ENCODE measurements around the gene VAV2.
A peak's percentile ranks its signal among the peaks of the same experiment; 100 is the strongest.

VAV2 gene

DNA sequence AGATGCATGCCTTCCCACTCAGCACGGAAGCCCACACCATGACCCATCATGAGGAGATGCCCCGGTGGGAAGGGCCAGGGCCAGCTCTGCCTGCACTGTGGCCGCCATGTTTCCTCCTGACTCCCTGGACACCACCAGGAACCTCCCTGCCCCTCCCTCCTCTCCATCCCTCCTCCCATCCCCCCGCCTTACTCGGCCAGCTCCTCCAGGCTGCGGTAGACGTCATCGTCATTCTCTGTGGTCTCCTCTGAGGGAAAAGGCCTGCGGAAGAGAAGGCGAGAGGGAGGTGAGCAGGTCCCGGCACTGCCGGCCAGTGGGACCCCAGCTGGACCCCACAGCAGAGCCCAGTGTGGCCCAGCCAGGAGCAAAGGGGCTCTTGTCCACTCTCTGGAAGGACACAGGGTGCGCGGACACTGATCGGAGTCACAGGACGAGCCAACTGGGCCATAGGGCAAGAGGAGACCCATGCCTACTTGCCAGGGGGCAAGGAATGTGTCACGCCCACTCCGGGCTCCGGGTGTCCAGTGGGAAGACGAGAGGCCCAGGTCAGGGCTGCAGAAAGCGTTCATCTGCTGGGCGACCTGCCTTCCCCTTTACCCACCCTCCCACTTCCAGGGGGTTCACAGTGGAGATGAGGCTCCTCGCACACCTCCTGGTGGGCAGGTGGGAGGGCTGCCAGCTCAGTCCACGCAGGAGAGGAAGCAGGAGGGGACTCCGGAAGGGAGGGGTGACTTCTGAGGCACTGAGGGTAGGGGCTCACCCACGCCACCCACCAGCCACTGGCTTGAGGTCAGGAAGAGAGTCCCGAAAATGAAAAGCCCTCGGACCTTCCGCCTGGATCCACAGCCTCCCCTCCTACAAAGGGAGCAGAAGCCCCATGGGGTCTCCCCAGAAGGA lies 157.8 kb downstream of the VAV2 start:
- no peak for DNase-seq (ENCODE audit: low read depth)

DNA sequence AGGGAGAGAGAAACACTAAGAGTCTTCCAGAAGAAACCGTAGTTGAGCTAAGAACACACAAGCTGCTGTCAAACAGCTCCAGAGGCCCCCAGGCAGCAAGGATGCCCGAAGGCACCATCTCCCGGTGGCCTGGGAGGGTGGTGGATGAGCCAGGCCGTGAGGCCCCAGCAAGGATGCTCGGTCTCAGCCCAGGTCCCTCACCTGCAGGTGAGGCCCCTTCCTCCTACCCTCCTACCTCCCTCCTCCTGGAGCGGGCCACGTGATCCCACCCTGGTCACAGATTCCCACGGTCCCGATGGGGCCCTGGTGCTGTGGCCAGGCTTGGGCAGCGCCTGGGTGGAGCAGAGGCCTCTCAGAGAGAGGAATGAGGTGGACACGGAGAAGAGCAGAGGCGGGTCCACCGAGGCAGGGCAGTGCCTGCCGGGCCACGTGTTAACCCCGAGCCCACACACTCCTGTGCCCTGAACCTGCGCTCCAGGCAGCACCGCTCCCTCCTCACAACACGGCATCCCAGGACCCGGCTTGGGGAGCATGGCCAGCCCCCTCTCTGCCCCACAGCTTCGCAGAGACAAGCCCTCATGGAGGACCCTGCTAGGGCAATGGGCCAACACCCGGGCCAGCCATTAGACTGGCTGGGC lies 158.6 kb downstream of the VAV2 start:
- no peak for DNase-seq (ENCODE audit: low read depth)

DNA sequence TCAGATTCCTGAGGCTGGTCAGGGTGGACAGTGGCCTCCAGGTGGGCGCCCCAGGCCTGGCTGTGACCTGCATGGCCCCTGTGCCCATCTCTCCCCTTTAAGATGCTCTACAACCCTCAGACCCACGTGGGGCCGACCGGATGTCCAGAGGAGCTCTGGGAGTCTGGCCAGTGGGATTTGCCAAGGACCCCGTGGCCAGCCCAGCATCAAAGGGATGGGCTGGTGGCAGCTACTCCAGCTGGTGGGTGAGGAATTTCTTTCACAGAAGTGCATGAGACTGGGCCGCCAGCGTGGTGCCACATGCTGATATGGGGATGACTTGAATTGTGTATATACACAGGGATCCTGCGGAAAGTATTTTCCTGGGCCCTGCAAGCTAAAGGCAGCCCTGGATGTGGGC lies 159.2 kb downstream of the VAV2 start:
- no peak for DNase-seq (ENCODE audit: low read depth)

DNA sequence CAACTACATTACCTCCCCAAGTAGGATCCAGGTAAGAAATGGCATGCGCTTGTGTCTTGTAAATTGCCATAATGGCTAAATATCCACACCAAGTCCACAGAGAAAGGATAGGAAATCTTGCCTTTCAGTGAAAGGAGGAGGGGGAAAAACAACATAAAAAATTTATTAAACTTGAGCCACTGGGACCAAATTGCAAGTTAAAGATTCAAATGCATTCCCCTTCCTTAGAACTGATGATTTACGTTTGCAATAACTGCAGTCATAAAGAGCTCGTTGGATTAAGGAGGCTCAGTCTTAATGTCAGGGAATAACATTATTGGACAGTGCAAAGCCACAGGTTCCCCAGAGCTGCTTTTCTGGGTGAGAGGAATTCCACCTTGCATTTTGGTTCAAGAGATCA lies 161.4 kb downstream of the VAV2 start:
- DNase-seq (ENCODE audit: low read depth): no peak

DNA sequence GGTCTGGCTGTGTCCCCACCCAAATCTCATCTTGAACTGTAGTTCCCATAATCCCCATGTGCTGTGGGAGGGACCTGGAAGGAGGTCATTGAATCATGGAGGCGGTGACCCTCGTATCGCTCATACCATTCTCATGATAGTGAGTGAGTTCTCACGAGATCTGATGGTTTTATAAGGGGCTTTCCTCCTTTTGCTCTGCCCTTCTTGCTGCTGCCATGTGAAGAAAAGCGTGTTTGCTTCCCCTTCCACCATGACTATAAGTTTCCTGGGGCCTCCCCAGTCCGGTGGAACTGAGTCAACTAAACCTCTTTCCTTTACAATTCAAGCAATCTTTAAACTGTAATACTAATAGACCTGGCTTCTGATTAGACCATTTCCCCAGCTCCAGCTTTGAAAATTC lies 161.8 kb downstream of the VAV2 start:
- no peak for DNase-seq (ENCODE audit: low read depth)

GRCh38 chr9:133828338-133828997 lies 163.7 kb downstream of the VAV2 start:
- DNase-seq (ENCODE audit: low read depth): no peak

GRCh38 chr9:133826289-133827085 lies 165.6 kb downstream of the VAV2 start:
- no peak for DNase-seq (ENCODE audit: low read depth)

DNA sequence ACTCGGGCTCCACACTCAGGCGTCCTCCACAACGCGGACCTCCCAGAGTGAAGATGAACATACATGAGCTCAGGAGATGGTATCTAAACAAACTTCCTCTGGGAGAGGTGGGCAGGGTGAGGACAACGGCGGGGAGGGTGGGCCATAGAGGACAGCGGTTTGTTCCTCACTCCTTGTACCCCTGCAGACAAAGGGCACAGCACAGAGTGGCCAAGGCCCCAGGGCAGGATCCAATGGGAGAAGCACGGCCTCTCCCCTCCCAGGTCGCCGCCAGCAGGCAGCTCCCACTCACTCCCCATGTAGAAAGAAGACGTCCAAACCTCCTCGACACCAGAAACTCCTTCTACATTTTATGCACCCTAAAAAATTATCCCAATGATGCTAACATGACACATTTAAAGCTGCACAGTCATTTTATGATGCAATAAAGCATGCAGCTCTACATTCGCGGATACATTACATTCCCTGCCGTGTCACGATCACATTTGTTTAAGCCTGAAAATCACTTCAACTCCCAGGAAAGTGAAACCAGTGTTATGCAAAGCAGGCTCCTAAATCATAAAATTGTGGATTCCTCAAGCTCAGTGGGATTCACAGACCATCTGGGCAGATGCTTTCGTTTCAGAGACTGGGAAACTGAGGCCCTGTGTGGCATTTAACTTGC lies 166.4 kb downstream of the VAV2 start:
- DNase-seq (ENCODE audit: low read depth): peak; percentile 72

DNA sequence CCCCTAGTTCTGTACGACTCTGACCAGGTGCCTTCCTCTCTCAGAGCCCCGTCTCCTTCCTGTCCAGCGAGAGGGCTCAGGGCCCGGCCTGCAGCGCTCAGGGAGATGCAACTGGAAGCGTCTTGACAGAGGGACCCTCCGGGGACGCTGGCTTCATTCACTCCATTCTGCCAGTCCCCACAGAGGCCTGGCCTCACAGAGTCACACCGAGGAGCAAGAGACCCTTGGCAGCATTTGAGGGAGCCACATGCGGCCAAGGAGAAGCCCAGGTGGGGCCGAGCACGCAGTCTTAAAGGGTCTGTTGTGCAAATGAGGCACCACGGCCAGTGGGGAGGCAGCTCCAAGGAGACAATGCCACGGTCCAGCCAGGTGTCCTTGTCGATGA lies 167.3 kb downstream of the VAV2 start:
- no peak for DNase-seq (ENCODE audit: low read depth)

- no peak for DNase-seq (ENCODE audit: low read depth)
These were observed 167.9 kb downstream of the VAV2 start for GRCh38 chr9:133824106-133824801.

DNA sequence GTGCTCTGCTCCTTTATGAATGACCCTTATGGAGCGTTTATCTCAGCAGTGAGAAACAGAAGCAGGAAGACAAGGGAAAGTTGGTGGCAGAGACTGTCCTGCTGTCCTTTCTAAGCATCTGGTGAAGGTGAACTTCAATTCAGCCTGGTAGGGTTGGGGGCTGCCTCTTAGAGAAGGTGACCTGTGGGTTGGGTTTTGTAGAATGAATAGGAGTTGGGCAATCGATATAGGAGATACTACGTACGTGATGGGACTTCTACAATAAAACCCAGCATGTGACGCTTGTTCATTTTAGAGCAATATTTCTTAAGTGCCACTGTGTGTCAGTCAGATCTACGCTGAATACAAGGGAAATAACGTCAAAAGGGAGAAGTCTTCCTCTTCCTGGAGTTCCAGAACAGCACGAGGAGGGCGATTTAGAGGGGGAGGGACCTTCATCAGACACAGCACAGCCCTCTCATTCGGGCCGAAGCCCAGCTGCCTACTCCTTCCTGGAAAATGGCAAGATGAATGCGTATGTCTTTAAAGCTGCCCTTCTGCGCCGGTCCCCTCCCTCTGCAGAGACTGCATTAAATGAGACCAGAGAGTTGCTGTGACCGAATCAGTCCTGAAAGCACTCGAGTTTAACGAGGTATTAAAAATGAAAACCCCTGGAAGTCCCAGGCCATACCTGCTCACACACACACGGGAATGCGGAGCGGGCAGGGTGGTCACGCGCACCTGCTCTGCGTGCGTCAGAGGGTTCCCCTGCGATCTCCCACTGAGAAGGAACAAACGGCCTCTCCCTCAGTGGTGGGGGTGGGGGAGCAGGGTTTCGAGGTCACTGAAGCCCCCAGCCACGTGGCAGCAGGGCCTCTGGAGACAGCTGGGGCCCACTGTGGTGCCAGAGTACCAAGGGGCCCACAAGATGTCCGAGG lies 168.7 kb downstream of the VAV2 start:
- DNase-seq (ENCODE audit: low read depth): no peak

DNA sequence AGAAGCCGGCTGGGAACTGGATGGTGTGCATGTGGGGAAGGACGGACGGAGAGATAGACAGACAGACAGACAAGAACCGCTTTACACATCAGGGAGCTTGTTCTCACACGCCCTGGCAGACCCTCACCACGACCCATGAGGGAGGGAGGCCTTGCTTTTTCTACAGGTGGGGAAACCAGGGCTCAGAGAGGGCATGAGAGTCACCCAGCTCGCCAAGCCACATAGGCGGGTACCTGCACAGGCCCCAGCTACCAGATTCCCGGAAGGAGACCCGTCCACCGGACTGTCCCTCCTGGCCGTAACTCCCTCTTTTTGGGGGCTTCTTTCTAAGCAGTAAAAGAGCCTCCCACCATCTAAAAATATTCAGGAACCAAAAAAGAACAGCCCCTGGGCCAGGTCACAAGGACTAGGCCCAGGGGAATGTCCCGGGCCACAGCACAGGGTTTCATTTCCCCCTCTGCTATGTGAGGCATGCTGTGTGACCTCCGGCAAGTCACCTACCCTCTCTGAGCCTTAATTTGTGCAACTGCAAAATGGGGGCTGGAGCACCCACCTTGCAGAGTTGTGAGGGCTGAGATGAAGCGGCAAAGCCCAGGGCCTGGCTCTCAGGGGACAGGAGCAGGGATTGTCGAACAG lies 169.6 kb downstream of the VAV2 start:
- no peak for DNase-seq (ENCODE audit: low read depth)

GRCh38 chr9:133821601-133822429 lies 170.3 kb downstream of the VAV2 start:
- DNase-seq (ENCODE audit: low read depth): no peak

DNA sequence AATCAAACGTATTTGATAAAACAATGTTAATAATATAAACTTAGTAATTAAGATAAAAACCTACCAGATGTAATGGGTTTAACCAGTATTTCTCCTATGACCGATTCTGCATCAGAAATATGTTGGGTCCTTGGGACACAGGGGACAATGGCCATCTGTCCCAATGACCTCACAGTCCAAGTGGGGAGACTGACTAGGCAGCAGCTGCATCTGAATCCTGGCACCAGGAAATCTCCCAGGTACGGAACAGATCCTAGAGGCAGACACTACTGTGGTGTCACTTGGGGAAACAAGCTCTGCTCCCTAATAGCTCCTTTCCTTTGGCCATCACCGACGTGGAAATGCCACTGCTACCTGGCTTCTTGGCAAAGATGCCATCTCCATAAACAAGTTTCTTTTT lies 172.2 kb downstream of the VAV2 start:
- DNase-seq (ENCODE audit: low read depth): no peak

GRCh38 chr9:133818444-133818843 lies 173.7 kb downstream of the VAV2 start:
- peak; percentile 19 for DNase-seq (ENCODE audit: low read depth)

GRCh38 chr9:133815781-133816180 lies 176.3 kb downstream of the VAV2 start:
- DNase-seq (ENCODE audit: low read depth): no peak

- DNase-seq (ENCODE audit: low read depth): no peak
These were observed 177.4 kb downstream of the VAV2 start for GRCh38 chr9:133814586-133815208.

Data from EH (cell line).